Measurements from ENCODE around the gene SYNGR2. TPM values are rescaled to one million over a fixed set of nuclear protein-coding genes. Genes with fewer than 3 reads are reported as not detected.

SYNGR2 gene
- total RNA-seq, 3 donors from 2014 or later = 90.4 to 202 (median 196) TPM

- no peak for TF ChIP-seq CTCF (IDR thresholded peaks at IDR 0.05)
- Histone ChIP-seq H3K4me1 (ENCODE audit: low read depth) (peaks cover 44% of the 10 kb centered on the region), H3K36me3 (ENCODE audit: low read depth) (no peaks in the 10 kb centered on the region), H3K9me3 (no peaks in the 10 kb centered on the region), H3K4me3 (peak overlapping the region; percentile 68)
- intact Hi-C loops (cut with DNase I, micrococcal nuclease) = no loop called here
- ATAC-seq (peak; percentile 40), DNase-seq (peak in 2 of 3 donors; percentile 74 to 77)
Observed at GRCh38 chr17:78127888-78128550, 40.4 kb upstream of the SYNGR2 start.

DNA sequence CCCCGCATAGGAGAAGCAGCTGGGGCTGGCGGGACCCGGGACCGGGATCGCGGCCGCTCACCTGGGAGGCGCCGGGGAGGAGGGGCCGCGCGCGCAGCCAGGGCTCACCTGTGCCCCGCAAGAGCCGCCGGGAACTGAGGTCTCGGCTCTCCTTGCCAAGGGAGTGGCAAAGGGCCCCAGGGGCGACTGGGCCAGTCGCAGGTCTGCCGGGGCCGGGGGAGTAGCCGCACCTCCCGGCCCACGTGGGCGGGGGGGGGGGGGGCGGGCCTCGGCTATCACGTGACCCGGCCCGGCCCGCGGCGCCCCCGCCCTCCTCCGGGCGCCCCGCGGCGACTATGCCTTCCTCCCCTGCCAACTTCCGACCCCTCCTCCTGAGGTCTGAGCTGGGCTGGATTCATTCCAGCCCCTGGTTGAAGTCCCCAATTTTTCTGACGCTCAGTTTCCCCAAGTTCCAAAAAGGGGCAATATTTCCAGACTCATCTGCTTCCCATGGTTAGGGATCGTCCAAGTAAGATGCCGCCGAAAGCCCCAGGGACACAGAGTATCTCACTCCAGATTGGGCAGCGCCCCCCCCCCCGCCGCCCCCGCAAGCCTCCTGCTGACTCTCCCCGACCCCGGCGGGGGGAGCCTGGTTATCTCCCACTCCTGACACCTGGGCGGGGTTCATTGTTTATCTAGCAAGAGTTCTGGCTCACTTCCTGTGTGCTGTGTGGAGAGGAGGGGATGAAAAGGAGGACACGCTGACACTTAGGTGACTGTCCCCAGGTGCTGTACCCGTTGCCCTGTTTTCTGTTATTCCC is 39.6 kb upstream of the SYNGR2 start, which contains the start of gene TMC6:
Gene TMC6 (minus strand): TSS at position 205 of the 800 bp plus-strand sequence. CDS start 1,923 bp downstream, outside the sequence.
- ATAC-seq (peak; percentile 61), DNase-seq (peak; percentile 78 to 88 (median 85))
- peaks cover 48% of the 10 kb centered on the region for H3K4me1 ChIP-seq (ENCODE audit: low read depth)
- intact Hi-C loops (cut with DNase I, micrococcal nuclease) = no loop called here
- H3K36me3 ChIP-seq (ENCODE audit: low read depth) = no peaks in the 10 kb centered on the region
- no peaks in the 10 kb centered on the region for H3K9me3 ChIP-seq
- peak within 1 kb of the TSS; percentile 68 for H3K4me3 ChIP-seq
- TF ChIP-seq CTCF (IDR thresholded peaks at IDR 0.05) = no peak

DNA sequence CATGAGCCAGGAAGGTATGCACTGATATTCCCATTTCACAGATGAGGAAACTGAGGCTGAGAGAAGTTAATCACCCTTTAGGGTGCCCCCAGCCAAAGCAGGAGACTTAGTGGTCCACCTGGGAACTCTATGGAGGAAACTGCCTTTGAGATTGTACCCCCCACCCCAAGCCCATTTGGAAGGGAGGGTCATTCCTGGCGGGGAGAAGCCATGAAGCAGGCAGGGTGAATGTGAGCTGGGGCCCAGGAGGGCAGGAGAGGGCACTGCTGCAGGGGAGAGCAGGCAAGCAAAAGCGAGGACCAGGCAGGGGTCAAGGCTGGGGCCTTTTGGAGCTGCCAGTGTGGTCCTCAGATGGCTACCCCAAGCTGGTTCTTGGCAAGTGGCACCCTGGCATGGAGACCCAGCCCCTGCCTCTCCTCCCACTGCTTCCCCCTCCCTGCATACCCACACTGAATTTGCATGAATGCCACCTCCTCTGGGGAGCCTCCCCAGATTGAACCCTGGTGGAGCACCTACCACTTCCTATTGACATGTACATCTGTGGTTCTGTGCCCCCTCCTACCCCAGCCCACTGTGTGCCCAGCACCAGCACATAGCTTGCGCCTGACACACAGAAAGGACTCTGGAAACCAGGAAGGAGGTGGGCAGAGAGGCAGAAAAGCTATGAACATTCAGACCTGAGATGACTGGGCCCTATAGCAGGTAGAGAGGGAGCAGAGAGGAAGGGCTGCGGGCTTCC is 38.9 kb upstream of the SYNGR2 start:
- intact Hi-C loops (cut with DNase I, micrococcal nuclease) = no loop called here
- DNase-seq (peak in 2 of 3 donors; percentile 48 to 80), ATAC-seq (no peak)
- Histone ChIP-seq H3K4me1 (ENCODE audit: low read depth) (peaks cover 48% of the 10 kb centered on the region), H3K36me3 (ENCODE audit: low read depth) (no peaks in the 10 kb centered on the region), H3K4me3 (no peak overlapping the region), H3K9me3 (no peaks in the 10 kb centered on the region)
- no peak for TF ChIP-seq CTCF (IDR thresholded peaks at IDR 0.05)

DNA sequence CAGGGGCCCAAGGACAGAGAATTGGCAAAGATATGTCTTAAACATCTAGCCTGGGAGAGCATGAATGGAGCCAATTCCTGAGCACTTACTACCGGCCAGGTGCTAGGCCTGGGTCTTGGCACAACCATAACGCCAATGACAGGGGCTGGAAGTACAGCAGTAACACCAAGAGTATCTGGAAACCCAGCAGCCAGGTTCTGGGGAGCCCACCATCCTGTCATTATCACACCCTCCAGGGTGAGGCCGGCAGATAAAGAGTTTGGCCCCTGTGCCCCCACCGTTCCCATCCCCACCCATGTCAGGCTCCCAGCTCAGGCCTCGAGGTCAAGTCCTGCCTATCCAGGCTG is 38.3 kb upstream of the SYNGR2 start:
- no peaks in the 10 kb centered on the region for H3K9me3 ChIP-seq
- DNase-seq (no peak), ATAC-seq (no peak)
- peaks cover 50% of the 10 kb centered on the region for H3K4me1 ChIP-seq (ENCODE audit: low read depth)
- intact Hi-C loops (cut with DNase I, micrococcal nuclease) = no loop called here
- no peaks in the 10 kb centered on the region for H3K36me3 ChIP-seq (ENCODE audit: low read depth)
- TF ChIP-seq CTCF (IDR thresholded peaks at IDR 0.05) = no peak
- H3K4me3 ChIP-seq = no peak overlapping the region

GRCh38 chr17:78130437-78131101 is 37.8 kb upstream of the SYNGR2 start, which contains the start of gene TMC8:
Gene TMC8, plus strand, starts transcription at chr17:78130771. Its CDS starts 818 bp downstream, at chr17:78131589.
- ATAC-seq (peak; percentile 15), DNase-seq (peak in 2 of 3 donors; percentile 64 to 81)
- Histone ChIP-seq H3K36me3 (ENCODE audit: low read depth) (no peaks in the 10 kb centered on the region), H3K4me3 (peak within 1 kb of the TSS; percentile 11), H3K9me3 (no peaks in the 10 kb centered on the region), H3K4me1 (ENCODE audit: low read depth) (peaks cover 48% of the 10 kb centered on the region)
- TF ChIP-seq CTCF (IDR thresholded peaks at IDR 0.05) = no peak
- intact Hi-C loops (cut with DNase I, micrococcal nuclease) = no loop called here

Data from mucosa of descending colon (tissue), 3 donors.